A549 (cell line): ENCODE data around the gene EXOC4. TPM values are rescaled to one million over a fixed set of nuclear protein-coding genes. Genes with fewer than 3 reads are reported as not detected.

ENCODE experiments used
- ATAC-seq, 2 experiments: fragments of 200-7000 bp in 1 of 2; fragments of >200 bp in 1 of 2; cut with Nextera tagmentation in 1 of 2; cut with Tn5 transposase in 1 of 2; 3 replicates each; pipeline versions ENCODE4 v1.8.0 to v1.9.1; 2018 to 2020; ENCODE audit warnings: mild to moderate bottlenecking in 1 of 2, moderate library complexity in 1 of 2
- CTCF ChIA-PET: fragments of 300-600 bp; sonication (Branson Sonifier 250); formaldehyde crosslinking; extraction: SDS; loops from one replicate; lab custom pipeline; 2021; ENCODE audit warnings: antibody characterized with exemption, inconsistent platforms; lab: Yijun Ruan, JAX
- POLR2A ChIA-PET: fragments of 350-600 bp; formaldehyde crosslinking; extraction: SDS; loops from one replicate; lab custom pipeline; 2021; ENCODE audit warnings: antibody characterized with exemption, inconsistent platforms; lab: Yijun Ruan, JAX
- DNase-seq, 2 experiments: peaks; one replicate each; pipeline versions ENCODE4 v3.0.0 to v3.0.0-alpha.2; 2011 to 2016; ENCODE audit warnings: low read depth in 1 of 2, low spot score in 1 of 2
- FAIRE-seq: peaks from 2 replicates; lab custom pipeline; 2011; peaks lifted over from hg19 to GRCh38; lab: Jason Lieb, UNC
- H3K27ac ChIP-seq, 2 experiments: fragments of >200 bp; sonication (Bioruptor Twin); formaldehyde crosslinking; 3 replicates each; pipeline ENCODE4 v1.5.1; 2016 to 2017
- H3K4me1 ChIP-seq: fragments of >200 bp; sonication (Bioruptor Twin); formaldehyde crosslinking; 3 replicates; pipeline ENCODE4 v1.6.1; 2016
- H3K4me2 ChIP-seq: fragments of >200 bp; sonication (Bioruptor Twin); formaldehyde crosslinking; 3 replicates; pipeline ENCODE4 v1.6.1; 2016
- H3K4me3 ChIP-seq: fragments of >200 bp; sonication (Bioruptor Twin); formaldehyde crosslinking; 3 replicates; pipeline ENCODE4 v1.5.1; 2016
- H3K9me3 ChIP-seq: fragments of >200 bp; sonication (Bioruptor Twin); formaldehyde crosslinking; 3 replicates; pipeline ENCODE4 v1.6.1; 2016
- CEBPB ChIP-seq, 2 experiments: fragments of >200 bp in 1 of 2; sonication (Bioruptor Twin) in 1 of 2; formaldehyde crosslinking in 1 of 2; IDR thresholded peaks; 2 replicates each; pipeline ENCODE4 v1.6.1; 2012 to 2016
- EHF ChIP-seq: fragments of 250-450 bp; sonication (Bioruptor Pico); IDR thresholded peaks from 2 replicates; pipeline ENCODE4 v1.5.0; 2020; ENCODE audit warnings: mild to moderate bottlenecking
- EP300 ChIP-seq, 2 experiments: fragments of >200 bp; sonication (Bioruptor Twin); formaldehyde crosslinking; IDR thresholded peaks; 2 replicates in 1 of 2; 3 replicates in 1 of 2; pipeline ENCODE4 v1.6.1; 2016 to 2017
- FOSB ChIP-seq: fragments of 250-450 bp; sonication (Bioruptor Pico); IDR thresholded peaks from 2 replicates; pipeline ENCODE4 v1.5.0; 2020; ENCODE audit warnings: mild to moderate bottlenecking, moderate library complexity
- FOSL2 ChIP-seq, 2 experiments: fragments of 450-650 bp in 1 of 2; fragments of >200 bp in 1 of 2; sonication (Bioruptor Twin) in 1 of 2; formaldehyde crosslinking; IDR thresholded peaks; 2 replicates each; pipeline versions ENCODE4 v1.5.0 to v1.6.1; 2016 to 2020; ENCODE audit warnings: mild to moderate bottlenecking in 1 of 2, moderate library complexity in 1 of 2
- FOXS1 ChIP-seq: fragments of 250-450 bp; sonication (Bioruptor Pico); IDR thresholded peaks from 2 replicates; pipeline ENCODE4 v1.5.0; 2020; ENCODE audit warnings: mild to moderate bottlenecking, moderate library complexity
- GATA3 ChIP-seq: IDR thresholded peaks from 2 replicates; pipeline ENCODE4 v1.6.1; 2012; ENCODE audit warnings: borderline replicate concordance
- HEYL ChIP-seq: fragments of 250-450 bp; sonication (Bioruptor Pico); IDR thresholded peaks from 2 replicates; pipeline ENCODE4 v1.8.0; 2021; ENCODE audit warnings: mild to moderate bottlenecking, moderate library complexity
- HOXB13 ChIP-seq: fragments of 250-450 bp; sonication (Bioruptor Pico); IDR thresholded peaks from 2 replicates; pipeline ENCODE4 v1.5.0; 2020; ENCODE audit warnings: low read depth, mild to moderate bottlenecking, moderate library complexity
- JUN ChIP-seq, 2 experiments: fragments of >200 bp; sonication (Bioruptor Twin); formaldehyde crosslinking; IDR thresholded peaks; 2 replicates in 1 of 2; 3 replicates in 1 of 2; pipeline ENCODE4 v1.6.1; 2016 to 2017
- JUNB ChIP-seq: fragments of >200 bp; sonication (Bioruptor Twin); formaldehyde crosslinking; IDR thresholded peaks from 2 replicates; pipeline ENCODE4 v1.6.1; 2016
- MAZ ChIP-seq: fragments of 150-350 bp; IDR thresholded peaks from 2 replicates; pipeline ENCODE4 v1.6.1; 2014; ENCODE audit warnings: antibody characterized with exemption, low read depth, low read length, borderline replicate concordance
- NPAS2 ChIP-seq: fragments of 250-450 bp; sonication (Bioruptor Pico); IDR thresholded peaks from 2 replicates; pipeline ENCODE4 v1.8.0; 2022; ENCODE audit warnings: mild to moderate bottlenecking, moderate library complexity, borderline replicate concordance
- NR3C1 ChIP-seq: fragments of >200 bp; sonication (Bioruptor Twin); formaldehyde crosslinking; IDR thresholded peaks from 3 replicates; pipeline ENCODE4 v1.6.1; 2017
- PHF8 ChIP-seq: fragments of 200-600 bp; sonication (generic); IDR thresholded peaks from 2 replicates; pipeline ENCODE4 v1.6.1; 2016; ENCODE audit warnings: low read depth, mild to moderate bottlenecking, antibody characterized with exemption, moderate library complexity, borderline replicate concordance
- POLR2A ChIP-seq: IDR thresholded peaks from 2 replicates; pipeline ENCODE4 v1.6.1; 2012; ENCODE audit warnings: mild to moderate bottlenecking, low read length
- POLR2AphosphoS2 ChIP-seq: conservative IDR thresholded peaks from 2 replicates; pipeline ENCODE4 v1.6.1; 2012; ENCODE audit warnings: low read length, improper control_type of control experiment, inconsistent platforms
- RAD21 ChIP-seq, 2 experiments: fragments of >200 bp in 1 of 2; sonication (Bioruptor Twin) in 1 of 2; formaldehyde crosslinking in 1 of 2; IDR thresholded peaks in 1 of 2; conservative IDR thresholded peaks in 1 of 2; 2 replicates in 1 of 2; 3 replicates in 1 of 2; pipeline ENCODE4 v1.6.1; 2012 to 2018; ENCODE audit warnings: inconsistent platforms in 1 of 2
- RARB ChIP-seq: fragments of 250-450 bp; sonication (Bioruptor Pico); IDR thresholded peaks from 2 replicates; pipeline ENCODE4 v1.8.0; 2021; ENCODE audit warnings: mild to moderate bottlenecking, moderate library complexity
- RFX5 ChIP-seq: fragments of 450-650 bp; IDR thresholded peaks from 2 replicates; pipeline ENCODE4 v1.7.1; 2014; ENCODE audit warnings: antibody characterized with exemption, mild to moderate bottlenecking, moderate library complexity
- RNF2 ChIP-seq: fragments of 200-600 bp; sonication (generic); IDR thresholded peaks from 2 replicates; pipeline ENCODE4 v1.6.1; 2016; ENCODE audit warnings: low read depth, mild to moderate bottlenecking, antibody characterized with exemption, moderate library complexity, borderline replicate concordance
- SMC3 ChIP-seq: fragments of >200 bp; sonication (Bioruptor Twin); formaldehyde crosslinking; IDR thresholded peaks from 3 replicates; pipeline ENCODE4 v1.6.1; 2018; ENCODE audit warnings: inconsistent platforms
- TFCP2L1 ChIP-seq: fragments of 250-450 bp; sonication (Bioruptor Pico); IDR thresholded peaks from 2 replicates; pipeline ENCODE4 v1.5.0; 2021; ENCODE audit warnings: mild to moderate bottlenecking
- TP53 ChIP-seq: fragments of 250-450 bp; sonication (Bioruptor Pico); IDR thresholded peaks from 2 replicates; pipeline ENCODE4 v1.5.0; 2021; ENCODE audit warnings: mild to moderate bottlenecking, moderate library complexity
- ZC3H11A ChIP-seq: fragments of 450-650 bp; IDR thresholded peaks from 2 replicates; pipeline ENCODE4 v1.6.1; 2014; ENCODE audit warnings: antibody characterized with exemption, mild to moderate bottlenecking
- ZFP36 ChIP-seq: fragments of 450-650 bp; IDR thresholded peaks from 2 replicates; pipeline ENCODE4 v1.6.1; 2014; ENCODE audit warnings: borderline replicate concordance; ENCODE audit not compliant: partially characterized antibody
- ZNF302 ChIP-seq: fragments of 250-450 bp; sonication (Bioruptor Pico); IDR thresholded peaks from 2 replicates; pipeline ENCODE4 v1.9.0; 2021; ENCODE audit warnings: inconsistent platforms, mild to moderate bottlenecking, moderate library complexity
- WGBS: methylation state at CpG from one replicate; pipeline ENCODE4 v1.1.6; 2017; ENCODE audit errors: missing lambda C conversion rate; 5-methylcytosine and 5-hydroxymethylcytosine counted together
- polyA plus RNA-seq, 4 experiments: library from polyadenylated mRNA; depleted of rRNA in 3 of 4; stranded (reverse); fragments of >200 nt; fragmentation: RNase III in 1 of 4; extraction: RNeasy Plus Mini Kit Qiagen cat#74134 plus additional on column Dnase treatment in 1 of 4; gene quantifications; 2 replicates in 3 of 4; 3 replicates in 1 of 4; pipeline ENCODE4 v1.2.3, GENCODE V29; 2011 to 2017
- TF ChIP-seq, protein P1 (sequence below): fragments of 250-450 bp; sonication (Bioruptor Pico); IDR thresholded peaks from 2 replicates; pipeline ENCODE4 v1.5.0; 2020; ENCODE audit warnings: low read depth, mild to moderate bottlenecking, moderate library complexity
- TF ChIP-seq, protein P2 (sequence below): fragments of >200 bp; sonication (Bioruptor Twin); formaldehyde crosslinking; IDR thresholded peaks from 3 replicates; pipeline ENCODE4 v1.6.1; 2016
- TF ChIP-seq, protein P3 (sequence below): IDR thresholded peaks from 2 replicates; pipeline ENCODE4 v1.6.1; 2012
- TF ChIP-seq, protein P4 (sequence below): fragments of 150-350 bp; IDR thresholded peaks from 2 replicates; pipeline ENCODE4 v1.6.1; 2014; ENCODE audit warnings: low read depth, mild to moderate bottlenecking, low read length
- TF ChIP-seq, protein P5 (sequence below): fragments of 450-650 bp; IDR thresholded peaks from 2 replicates; pipeline ENCODE4 v1.6.1; 2014; ENCODE audit warnings: antibody characterized with exemption
- TF ChIP-seq, protein P6 (sequence below): IDR thresholded peaks from 2 replicates; pipeline ENCODE4 v1.6.1; 2012; ENCODE audit warnings: low read depth, borderline replicate concordance
- TF ChIP-seq, protein P7 (sequence below): fragments of >200 bp; sonication (Bioruptor Twin); formaldehyde crosslinking; IDR thresholded peaks from 2 replicates; pipeline ENCODE4 v1.6.1; 2016

Gene EXOC4
- polyA plus RNA-seq, 2 of the 4 experiments (the other 2 are of a cell fraction): 33.4 to 73.1 TPM

DNA sequence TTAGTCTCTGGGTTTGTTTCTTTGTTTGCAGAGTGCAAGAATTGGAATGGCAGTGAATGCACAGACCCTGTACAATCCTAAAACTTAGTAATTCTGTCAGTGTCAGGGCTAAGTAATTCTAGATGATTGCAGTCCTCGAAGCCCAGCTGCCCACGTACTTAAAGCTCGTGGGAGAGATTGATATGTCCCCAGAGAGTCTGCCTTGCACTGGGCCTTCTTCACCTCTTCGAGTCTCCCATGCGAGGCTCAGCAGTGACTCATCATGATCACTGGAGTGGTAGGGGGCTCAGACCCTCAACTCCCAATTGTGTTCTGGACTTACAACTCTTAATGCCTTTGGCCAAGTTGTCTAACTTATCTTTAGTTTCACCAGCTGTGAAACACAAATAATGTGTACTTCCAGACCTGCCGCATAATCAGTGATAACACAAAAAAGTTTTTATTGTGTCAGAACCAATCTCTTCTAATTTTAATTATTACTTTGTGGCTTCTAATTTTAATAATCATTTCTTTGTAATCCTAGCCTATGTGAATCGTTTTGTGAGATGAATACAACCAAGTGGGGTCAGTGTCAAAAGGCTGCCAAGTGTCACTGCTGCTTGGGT, 528.7 kb downstream of the EXOC4 start:
- no peak for DNase-seq
- no peak for ATAC-seq
- H3K27ac ChIP-seq: no peak overlapping the region
- no peaks in the 10 kb centered on the region for H3K4me1 ChIP-seq
- 89% methylated on average over 7 of the region's 7 CpGs for WGBS
- ChIA-PET POLR2A (no interaction called here), CTCF (interaction anchor here (1.0 kb wide), 1 partner anchor 15 kb away, joined by 3 read pairs; no protein-coding TSS in a partner anchor)
- H3K4me3 ChIP-seq: no peak overlapping the region
- no peaks in the 10 kb centered on the region for H3K9me3 ChIP-seq
- H3K4me2 ChIP-seq: no peak overlapping the region
- no peak for TF ChIP-seq EP300 (IDR thresholded peaks at IDR 0.05)
- no peak for TF ChIP-seq JUN (IDR thresholded peaks at IDR 0.05)
- no peak for TF ChIP-seq GATA3
- TF ChIP-seq, protein P1, sequence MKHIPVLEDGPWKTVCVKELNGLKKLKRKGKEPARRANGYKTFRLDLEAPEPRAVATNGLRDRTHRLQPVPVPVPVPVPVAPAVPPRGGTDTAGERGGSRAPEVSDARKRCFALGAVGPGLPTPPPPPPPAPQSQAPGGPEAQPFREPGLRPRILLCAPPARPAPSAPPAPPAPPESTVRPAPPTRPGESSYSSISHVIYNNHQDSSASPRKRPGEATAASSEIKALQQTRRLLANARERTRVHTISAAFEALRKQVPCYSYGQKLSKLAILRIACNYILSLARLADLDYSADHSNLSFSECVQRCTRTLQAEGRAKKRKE (CRISPR knock-in tag): no peak
- TF ChIP-seq POLR2AphosphoS2: no peak
- TF ChIP-seq TP53 (CRISPR knock-in tag): no peak
- TF ChIP-seq, protein P2, sequence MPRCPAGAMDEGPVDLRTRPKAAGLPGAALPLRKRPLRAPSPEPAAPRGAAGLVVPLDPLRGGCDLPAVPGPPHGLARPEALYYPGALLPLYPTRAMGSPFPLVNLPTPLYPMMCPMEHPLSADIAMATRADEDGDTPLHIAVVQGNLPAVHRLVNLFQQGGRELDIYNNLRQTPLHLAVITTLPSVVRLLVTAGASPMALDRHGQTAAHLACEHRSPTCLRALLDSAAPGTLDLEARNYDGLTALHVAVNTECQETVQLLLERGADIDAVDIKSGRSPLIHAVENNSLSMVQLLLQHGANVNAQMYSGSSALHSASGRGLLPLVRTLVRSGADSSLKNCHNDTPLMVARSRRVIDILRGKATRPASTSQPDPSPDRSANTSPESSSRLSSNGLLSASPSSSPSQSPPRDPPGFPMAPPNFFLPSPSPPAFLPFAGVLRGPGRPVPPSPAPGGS: no peak
- no peak for TF ChIP-seq ZC3H11A
- TF ChIP-seq, protein P3, sequence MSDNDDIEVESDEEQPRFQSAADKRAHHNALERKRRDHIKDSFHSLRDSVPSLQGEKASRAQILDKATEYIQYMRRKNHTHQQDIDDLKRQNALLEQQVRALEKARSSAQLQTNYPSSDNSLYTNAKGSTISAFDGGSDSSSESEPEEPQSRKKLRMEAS: no peak
- TF ChIP-seq, protein P4, sequence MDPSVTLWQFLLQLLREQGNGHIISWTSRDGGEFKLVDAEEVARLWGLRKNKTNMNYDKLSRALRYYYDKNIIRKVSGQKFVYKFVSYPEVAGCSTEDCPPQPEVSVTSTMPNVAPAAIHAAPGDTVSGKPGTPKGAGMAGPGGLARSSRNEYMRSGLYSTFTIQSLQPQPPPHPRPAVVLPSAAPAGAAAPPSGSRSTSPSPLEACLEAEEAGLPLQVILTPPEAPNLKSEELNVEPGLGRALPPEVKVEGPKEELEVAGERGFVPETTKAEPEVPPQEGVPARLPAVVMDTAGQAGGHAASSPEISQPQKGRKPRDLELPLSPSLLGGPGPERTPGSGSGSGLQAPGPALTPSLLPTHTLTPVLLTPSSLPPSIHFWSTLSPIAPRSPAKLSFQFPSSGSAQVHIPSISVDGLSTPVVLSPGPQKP: no peak
- TF ChIP-seq CEBPB (IDR thresholded peaks at IDR 0.05): no peak
- TF ChIP-seq TFCP2L1 (CRISPR knock-in tag): no peak
- no peak for TF ChIP-seq HEYL (CRISPR knock-in tag)
- no peak for TF ChIP-seq PHF8
- no peak for TF ChIP-seq JUNB
- TF ChIP-seq FOSB: no peak
- TF ChIP-seq, protein P5, sequence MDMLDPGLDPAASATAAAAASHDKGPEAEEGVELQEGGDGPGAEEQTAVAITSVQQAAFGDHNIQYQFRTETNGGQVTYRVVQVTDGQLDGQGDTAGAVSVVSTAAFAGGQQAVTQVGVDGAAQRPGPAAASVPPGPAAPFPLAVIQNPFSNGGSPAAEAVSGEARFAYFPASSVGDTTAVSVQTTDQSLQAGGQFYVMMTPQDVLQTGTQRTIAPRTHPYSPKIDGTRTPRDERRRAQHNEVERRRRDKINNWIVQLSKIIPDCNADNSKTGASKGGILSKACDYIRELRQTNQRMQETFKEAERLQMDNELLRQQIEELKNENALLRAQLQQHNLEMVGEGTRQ: no peak
- no peak for TF ChIP-seq MAZ
- TF ChIP-seq HOXB13: no peak
- TF ChIP-seq, all 56 proteins: peak for 0
- no peak for FAIRE-seq

DNA sequence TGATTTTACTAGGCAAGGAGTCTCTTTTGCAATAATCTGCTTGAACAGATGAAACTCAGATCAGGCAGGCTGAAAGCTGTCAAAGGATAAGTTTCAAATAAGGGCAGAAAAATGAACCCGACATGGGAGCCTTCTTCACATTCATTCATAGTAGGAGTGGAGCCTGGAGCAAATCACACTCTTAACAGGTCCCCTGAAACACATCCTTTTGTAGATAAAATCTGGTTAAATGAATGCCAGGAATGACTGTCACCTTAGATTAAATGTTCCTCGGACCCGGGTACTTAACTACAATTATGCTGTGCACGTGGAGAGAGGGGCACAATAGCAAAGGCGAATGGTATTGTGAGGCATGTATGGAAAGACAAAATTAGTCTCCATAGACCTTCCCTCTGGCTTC, 529.6 kb downstream of the EXOC4 start:
- no peak for FAIRE-seq
- CTCF ChIA-PET: interaction anchor here (1.0 kb wide), 1 partner anchor 16 kb away, joined by 3 read pairs; no protein-coding TSS in a partner anchor
- H3K27ac ChIP-seq: no peak overlapping the region

More for the DNA sequence above, 529.6 kb downstream of the EXOC4 start:
- TF ChIP-seq RAD21 (conservative IDR thresholded peaks at IDR 0.05 in 1 of 2, IDR thresholded peaks at IDR 0.05 in 1 of 2) (no peak), NR3C1 (no peak), ZNF302 (CRISPR knock-in tag) (no peak), POLR2A (no peak), CEBPB (IDR thresholded peaks at IDR 0.05) (no peak), NPAS2 (CRISPR knock-in tag) (no peak), EHF (CRISPR knock-in tag) (no peak), RFX5 (no peak), FOXS1 (no peak), RNF2 (no peak), RARB (CRISPR knock-in tag) (no peak), ZFP36 (no peak), FOSL2 (IDR thresholded peaks at IDR 0.05) (no peak), FOSL2 (CRISPR knock-in tag; IDR thresholded peaks at IDR 0.05) (no peak), HEYL (CRISPR knock-in tag) (no peak), SMC3 (no peak), GATA3 (no peak), JUN (IDR thresholded peaks at IDR 0.05) (no peak)
- TF ChIP-seq, protein P6, sequence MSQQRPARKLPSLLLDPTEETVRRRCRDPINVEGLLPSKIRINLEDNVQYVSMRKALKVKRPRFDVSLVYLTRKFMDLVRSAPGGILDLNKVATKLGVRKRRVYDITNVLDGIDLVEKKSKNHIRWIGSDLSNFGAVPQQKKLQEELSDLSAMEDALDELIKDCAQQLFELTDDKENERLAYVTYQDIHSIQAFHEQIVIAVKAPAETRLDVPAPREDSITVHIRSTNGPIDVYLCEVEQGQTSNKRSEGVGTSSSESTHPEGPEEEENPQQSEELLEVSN: no peak
- TF ChIP-seq, protein P5: no peak
- TF ChIP-seq, protein P7, sequence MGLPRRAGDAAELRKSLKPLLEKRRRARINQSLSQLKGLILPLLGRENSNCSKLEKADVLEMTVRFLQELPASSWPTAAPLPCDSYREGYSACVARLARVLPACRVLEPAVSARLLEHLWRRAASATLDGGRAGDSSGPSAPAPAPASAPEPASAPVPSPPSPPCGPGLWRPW: no peak
- POLR2A ChIA-PET: no interaction called here
- ATAC-seq: no peak
- Histone ChIP-seq H3K4me3 (no peak overlapping the region), H3K9me3 (no peaks in the 10 kb centered on the region), H3K4me2 (no peak overlapping the region), H3K4me1 (no peaks in the 10 kb centered on the region)
- DNase-seq: no peak
- WGBS: 92% methylated on average over 5 of the region's 5 CpGs
